HG02588 (cell line): ENCODE results near the gene FOXD4L1.
"Not testable (repeated sequence)": the region's sequence is repeated elsewhere in the genome, so short reads cannot be mapped to it uniquely, and the experiment has no call there.

Source experiments
- ATAC-seq: cut with Tn5 transposase; IDR thresholded peaks from one replicate; pipeline ENCODE4 v1.9.1; 2021; ENCODE audit warnings: mild to moderate bottlenecking, moderate library complexity; ENCODE audit not compliant: unreplicated experiment

Gene FOXD4L1

GRCh38 chr2:113498365-113498764 lies at the start of gene FOXD4L1:
Gene FOXD4L1, plus strand, starts transcription at chr2:113498665. Its CDS starts 592 bp downstream, at chr2:113499257.
- not testable (repeated sequence) for ATAC-seq

GRCh38 chr2:113465770-113466169 lies 32.7 kb upstream of the FOXD4L1 start:
- not testable (repeated sequence) for ATAC-seq

GRCh38 chr2:113476688-113477368 lies 21.6 kb upstream of the FOXD4L1 start:
- not testable (repeated sequence) for ATAC-seq

GRCh38 chr2:113496527-113496926 lies 1.9 kb upstream of the FOXD4L1 start:
- ATAC-seq, result not testable (repeated sequence)

GRCh38 chr2:113499019-113499885 lies 787 bp downstream of the FOXD4L1 start:
- not testable (repeated sequence) for ATAC-seq

GRCh38 chr2:113499886-113500722 lies 1.6 kb downstream of the FOXD4L1 start:
- not testable (repeated sequence) for ATAC-seq

GRCh38 chr2:113500723-113501038 lies 2.2 kb downstream of the FOXD4L1 start:
- not testable (repeated sequence) for ATAC-seq

GRCh38 chr2:113502216-113503093 lies 4.0 kb downstream of the FOXD4L1 start:
- ATAC-seq, result not testable (repeated sequence)

- ATAC-seq, result not testable (repeated sequence)
Measured at GRCh38 chr2:113503094-113504042, 4.9 kb downstream of the FOXD4L1 start.

GRCh38 chr2:113504081-113504480 lies 5.6 kb downstream of the FOXD4L1 start:
- ATAC-seq, result not testable (repeated sequence)

- not testable (repeated sequence) for ATAC-seq
Measured at GRCh38 chr2:113507394-113508140, 9.1 kb downstream of the FOXD4L1 start.

- ATAC-seq, result not testable (repeated sequence)
Measured at GRCh38 chr2:113508187-113508586, 9.7 kb downstream of the FOXD4L1 start.

- not testable (repeated sequence) for ATAC-seq
Measured at GRCh38 chr2:113510913-113511312, 12.4 kb downstream of the FOXD4L1 start.

GRCh38 chr2:113511859-113512258 lies 13.4 kb downstream of the FOXD4L1 start:
- ATAC-seq, result not testable (repeated sequence)

GRCh38 chr2:113515457-113515856 lies 17.0 kb downstream of the FOXD4L1 start:
- ATAC-seq, result not testable (repeated sequence)

GRCh38 chr2:113515995-113516394 lies 17.5 kb downstream of the FOXD4L1 start:
- not testable (repeated sequence) for ATAC-seq

GRCh38 chr2:113517025-113517424 lies 18.6 kb downstream of the FOXD4L1 start:
- ATAC-seq, result not testable (repeated sequence)

- not testable (repeated sequence) for ATAC-seq
Measured at GRCh38 chr2:113520837-113521236, 22.4 kb downstream of the FOXD4L1 start.
